DOHH2 (cell line): Measurements from ENCODE around the gene ATG16L1.

Experiments
- H3F3A ChIP-seq: fragments of 200-600 bp; sonication (generic), shearing (Covaris generic); 2 replicates; pipeline ENCODE4 v1.6.0; 2016; ENCODE audit warnings: antibody characterized with exemption, mild to moderate bottlenecking; ENCODE audit not compliant: control insufficient read depth, insufficient read depth
- H3K27ac ChIP-seq: fragments of 200-600 bp; sonication (generic); 2 replicates; pipeline ENCODE4 v1.5.1; 2014; ENCODE audit warnings: low read depth, mild to moderate bottlenecking, low read length, moderate library complexity
- H3K27me3 ChIP-seq: fragments of 200-600 bp; sonication (generic); 2 replicates; pipeline ENCODE4 v1.6.1; 2014; ENCODE audit warnings: mild to moderate bottlenecking, low read length, mixed read lengths; ENCODE audit not compliant: control insufficient read depth
- H3K36me3 ChIP-seq: fragments of 200-600 bp; sonication (generic); 2 replicates; pipeline ENCODE4 v1.6.1; 2014; ENCODE audit warnings: mild to moderate bottlenecking, low read length, moderate library complexity, mixed read lengths; ENCODE audit not compliant: control insufficient read depth
- H3K4me1 ChIP-seq: fragments of 200-600 bp; sonication (generic); 2 replicates; pipeline ENCODE4 v1.6.1; 2014; ENCODE audit warnings: mild to moderate bottlenecking, low read length, mixed read lengths; ENCODE audit not compliant: control insufficient read depth
- H3K4me2 ChIP-seq: fragments of 200-600 bp; sonication (generic); 2 replicates; pipeline ENCODE4 v1.6.0; 2014; ENCODE audit warnings: mild to moderate bottlenecking, low read length, moderate library complexity
- H3K4me3 ChIP-seq: fragments of 200-600 bp; sonication (generic); 2 replicates; pipeline ENCODE4 v1.5.1; 2014; ENCODE audit warnings: mild to moderate bottlenecking, low read length, mixed read lengths
- H3K79me2 ChIP-seq: fragments of 200-600 bp; sonication (generic); 2 replicates; pipeline ENCODE4 v1.6.1; 2014; ENCODE audit warnings: mild to moderate bottlenecking, low read length, mixed read lengths; ENCODE audit not compliant: control insufficient read depth
- H3K9me2 ChIP-seq: fragments of 200-600 bp; sonication (generic); replicated peaks from 2 replicates; pipeline ENCODE4 v1.6.1; 2014; ENCODE audit warnings: mild to moderate bottlenecking, low read length, mixed read lengths; ENCODE audit not compliant: control insufficient read depth
- H3K9me3 ChIP-seq: fragments of 200-600 bp; sonication (generic); 2 replicates; pipeline ENCODE4 v1.6.1; 2014; ENCODE audit warnings: antibody characterized with exemption, low read length, mixed read lengths; ENCODE audit not compliant: control insufficient read depth, insufficient read depth
- H4K20me1 ChIP-seq: fragments of 200-600 bp; sonication (generic); 2 replicates; pipeline ENCODE4 v1.6.0; 2014; ENCODE audit warnings: low read depth, mild to moderate bottlenecking, antibody characterized with exemption, low read length, moderate library complexity; ENCODE audit not compliant: control insufficient read depth, insufficient read depth
- CTCF ChIP-seq: fragments of 200-600 bp; sonication (generic); IDR thresholded peaks from one replicate; pipeline ENCODE4 v1.5.1; 2014; ENCODE audit warnings: antibody characterized with exemption, mild to moderate bottlenecking, low read depth, low read length; ENCODE audit not compliant: poor library complexity, severe bottlenecking
- EZH2phosphoT487 ChIP-seq: fragments of 200-600 bp; sonication (generic); IDR thresholded peaks from 2 replicates; pipeline ENCODE4 v1.6.1; 2017; ENCODE audit warnings: borderline replicate concordance, mild to moderate bottlenecking, antibody characterized with exemption, low read length, moderate library complexity, mixed read lengths

Gene ATG16L1

GRCh38 chr2:233244818-233245217 lies 6.7 kb upstream of the ATG16L1 start:
- TF ChIP-seq EZH2phosphoT487: no peak
- Histone ChIP-seq H3K9me3 (no peaks in the 10 kb centered on the region), H3K4me1 (peaks cover 36% of the 10 kb centered on the region), H3K27me3 (no peaks in the 10 kb centered on the region), H3K4me3 (no peak overlapping the region), H3K4me2 (no peak overlapping the region), H3K9me2 (no peaks in the 10 kb centered on the region), H4K20me1 (no peaks in the 10 kb centered on the region), H3K79me2 (no peaks in the 10 kb centered on the region), H3K36me3 (no peaks in the 10 kb centered on the region), H3F3A (peaks cover 2% of the 10 kb centered on the region), H3K27ac (no peak overlapping the region)

- Histone ChIP-seq H3K79me2 (no peaks in the 10 kb centered on the region), H3K27me3 (no peaks in the 10 kb centered on the region), H3K4me2 (no peak overlapping the region), H3F3A (peaks cover 8% of the 10 kb centered on the region), H3K4me1 (peaks cover 32% of the 10 kb centered on the region), H4K20me1 (no peaks in the 10 kb centered on the region), H3K36me3 (no peaks in the 10 kb centered on the region), H3K9me2 (no peaks in the 10 kb centered on the region), H3K27ac (no peak overlapping the region), H3K4me3 (no peak overlapping the region), H3K9me3 (no peaks in the 10 kb centered on the region)
- TF ChIP-seq CTCF: no peak
- TF ChIP-seq EZH2phosphoT487: no peak
Observed at GRCh38 chr2:233245406-233245805, 6.1 kb upstream of the ATG16L1 start.

GRCh38 chr2:233247116-233247515 lies 4.4 kb upstream of the ATG16L1 start:
- Histone ChIP-seq H3K4me2 (no peak overlapping the region), H3K27ac (no peak overlapping the region), H3K4me3 (no peak overlapping the region)

GRCh38 chr2:233247744-233248143 lies 3.7 kb upstream of the ATG16L1 start:
- H3K27ac ChIP-seq: no peak overlapping the region

More at GRCh38 chr2:233247116-233247515, 4.4 kb upstream of the ATG16L1 start:
- peaks cover 8% of the 10 kb centered on the region for H3F3A ChIP-seq
- H3K79me2 ChIP-seq: peaks cover 7% of the 10 kb centered on the region
- TF ChIP-seq EZH2phosphoT487 (no peak), CTCF (no peak)
- H4K20me1 ChIP-seq: no peaks in the 10 kb centered on the region
- H3K4me1 ChIP-seq: peaks cover 23% of the 10 kb centered on the region
- no peaks in the 10 kb centered on the region for H3K9me2 ChIP-seq
- H3K9me3 ChIP-seq: no peaks in the 10 kb centered on the region
- H3K36me3 ChIP-seq: no peaks in the 10 kb centered on the region; the same call in 1 of the 2 replicates
- H3K27me3 ChIP-seq: no peaks in the 10 kb centered on the region

More at GRCh38 chr2:233247744-233248143, 3.7 kb upstream of the ATG16L1 start:
- no peaks in the 10 kb centered on the region for H3K9me3 ChIP-seq
- H4K20me1 ChIP-seq: peaks cover 5% of the 10 kb centered on the region; the same call in 1 of the 2 replicates
- TF ChIP-seq EZH2phosphoT487: no peak
- no peak for TF ChIP-seq CTCF
- no peaks in the 10 kb centered on the region for H3K9me2 ChIP-seq
- H3K4me2 ChIP-seq: no peak overlapping the region
- peaks cover 21% of the 10 kb centered on the region for H3K4me1 ChIP-seq
- H3K36me3 ChIP-seq: peaks cover 1% of the 10 kb centered on the region; the same call in 1 of the 2 replicates
- H3K4me3 ChIP-seq: no peak overlapping the region
- H3F3A ChIP-seq: peaks cover 8% of the 10 kb centered on the region
- H3K27me3 ChIP-seq: no peaks in the 10 kb centered on the region
- peaks cover 13% of the 10 kb centered on the region for H3K79me2 ChIP-seq
